ENCODE measurements around the gene EXOC7. TPM values are rescaled to one million over a fixed set of nuclear protein-coding genes. Genes with fewer than 3 reads are reported as not detected.

Gene EXOC7
- total and polyA plus RNA-seq, 12 donors, result 65.7 to 145 (median 95.8) TPM

- intact Hi-C loops (cut with DNase I), result no loop called here
- Histone ChIP-seq H3K4me1 (replicated peaks in 1 of 2) (no peaks in the 10 kb centered on the region), H3K27ac (no peak overlapping the region), H3K27me3 (peaks cover 26% of the 10 kb centered on the region), H3K4me3 (no peak overlapping the region), H3K9me3 (replicated peaks in 1 of 3) (no peaks in the 10 kb centered on the region), H3K36me3 (replicated peaks in 1 of 2) (no peaks in the 10 kb centered on the region)
- no peak for DNase-seq
- 67 to 78% (median 70%) methylated on average over 20 to 21 of the region's 21 CpGs for WGBS, 4 donors
- no peak for TF ChIP-seq CTCF (IDR thresholded peaks at IDR 0.05)
- TF ChIP-seq POLR2A (IDR thresholded peaks at IDR 0.05), result no peak
Observed at GRCh38 chr17:76131051-76131691, 27.6 kb upstream of the EXOC7 start.

GRCh38 chr17:76130473-76130872, 26.9 kb upstream of the EXOC7 start:
- Histone ChIP-seq H3K27me3 (peaks cover 26% of the 10 kb centered on the region), H3K36me3 (replicated peaks in 1 of 2) (no peaks in the 10 kb centered on the region), H3K27ac (no peak overlapping the region), H3K4me3 (no peak overlapping the region), H3K9me3 (replicated peaks in 1 of 3) (no peaks in the 10 kb centered on the region), H3K4me1 (replicated peaks in 1 of 2) (no peaks in the 10 kb centered on the region)
- no peak for DNase-seq
- 40 to 64% (median 56%) methylated on average over 8 to 13 of the region's 13 CpGs for WGBS, 4 donors
- TF ChIP-seq CTCF (IDR thresholded peaks at IDR 0.05) (no peak), POLR2A (IDR thresholded peaks at IDR 0.05) (no peak)
- intact Hi-C loops (cut with DNase I), result no loop called here

GRCh38 chr17:76125922-76126321, 22.3 kb upstream of the EXOC7 start:
- Histone ChIP-seq H3K4me3 (no peak overlapping the region), H3K4me1 (replicated peaks in 1 of 2) (peaks cover 0 to 4% of the 10 kb centered on the region in 2 donors), H3K36me3 (replicated peaks in 1 of 2) (no peaks in the 10 kb centered on the region), H3K27ac (no peak overlapping the region), H3K27me3 (peaks cover 5% of the 10 kb centered on the region), H3K9me3 (replicated peaks in 1 of 3) (no peaks in the 10 kb centered on the region)
- WGBS, 4 donors, result 92 to 100% (median 99%) methylated on average over 1 of the region's 1 CpG
- no peak for DNase-seq
- no peak for TF ChIP-seq CTCF (IDR thresholded peaks at IDR 0.05)
- TF ChIP-seq POLR2A (IDR thresholded peaks at IDR 0.05), result no peak
- intact Hi-C loops (cut with DNase I), result no loop called here

GRCh38 chr17:76125391-76125675, 21.7 kb upstream of the EXOC7 start:
- Histone ChIP-seq H3K4me1 (replicated peaks in 1 of 2) (peaks cover 0 to 4% of the 10 kb centered on the region in 2 donors), H3K4me3 (no peak overlapping the region), H3K27ac (no peak overlapping the region), H3K27me3 (peaks cover 2% of the 10 kb centered on the region), H3K9me3 (replicated peaks in 1 of 3) (no peaks in the 10 kb centered on the region), H3K36me3 (replicated peaks in 1 of 2) (no peaks in the 10 kb centered on the region)
- TF ChIP-seq CTCF (IDR thresholded peaks at IDR 0.05) (no peak), POLR2A (IDR thresholded peaks at IDR 0.05) (no peak)
- WGBS, 4 donors, result 72 to 90% (median 83%) methylated on average over 4 to 5 of the region's 5 CpGs
- no peak for DNase-seq
- intact Hi-C loops (cut with DNase I), result no loop called here
